Measurements from ENCODE around the gene ZIC5.

DNA sequence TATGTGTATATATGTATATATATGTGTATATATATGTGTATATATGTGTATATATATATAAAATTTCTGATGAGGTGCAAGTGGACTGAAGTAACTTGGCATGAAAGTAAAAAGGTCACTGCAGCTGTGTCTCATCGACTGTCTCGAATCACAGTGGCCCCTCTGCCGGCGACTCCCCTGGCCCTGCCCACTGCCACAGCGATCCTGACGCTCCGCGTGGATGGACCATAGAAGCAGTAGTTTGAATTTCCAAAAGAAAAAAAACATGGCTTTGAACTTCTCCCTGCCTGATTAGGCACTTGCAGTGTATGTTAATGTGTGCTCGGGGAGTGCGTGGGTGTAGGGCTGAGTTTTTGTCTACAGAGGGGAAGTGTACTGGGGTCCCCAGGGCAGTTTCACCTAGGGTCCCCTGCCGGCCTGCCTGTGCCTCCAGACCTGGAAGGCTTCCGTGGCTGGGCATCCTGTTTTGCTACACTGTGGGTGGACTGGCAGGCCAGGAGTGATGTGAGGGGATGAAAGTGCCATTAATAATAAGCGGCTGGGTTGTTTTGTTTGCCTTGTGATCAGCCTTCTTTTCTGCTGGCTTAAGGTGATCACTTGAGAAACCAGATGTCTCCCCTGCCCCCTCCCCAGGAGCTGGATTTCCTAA, 10.8 kb downstream of the ZIC5 start:
- no peak for TF ChIP-seq EZH2 (IDR thresholded peaks at IDR 0.05; ENCODE audit: borderline replicate concordance, insufficient read depth, low read length, poor library complexity, severe bottlenecking)
- TF ChIP-seq, protein P1, sequence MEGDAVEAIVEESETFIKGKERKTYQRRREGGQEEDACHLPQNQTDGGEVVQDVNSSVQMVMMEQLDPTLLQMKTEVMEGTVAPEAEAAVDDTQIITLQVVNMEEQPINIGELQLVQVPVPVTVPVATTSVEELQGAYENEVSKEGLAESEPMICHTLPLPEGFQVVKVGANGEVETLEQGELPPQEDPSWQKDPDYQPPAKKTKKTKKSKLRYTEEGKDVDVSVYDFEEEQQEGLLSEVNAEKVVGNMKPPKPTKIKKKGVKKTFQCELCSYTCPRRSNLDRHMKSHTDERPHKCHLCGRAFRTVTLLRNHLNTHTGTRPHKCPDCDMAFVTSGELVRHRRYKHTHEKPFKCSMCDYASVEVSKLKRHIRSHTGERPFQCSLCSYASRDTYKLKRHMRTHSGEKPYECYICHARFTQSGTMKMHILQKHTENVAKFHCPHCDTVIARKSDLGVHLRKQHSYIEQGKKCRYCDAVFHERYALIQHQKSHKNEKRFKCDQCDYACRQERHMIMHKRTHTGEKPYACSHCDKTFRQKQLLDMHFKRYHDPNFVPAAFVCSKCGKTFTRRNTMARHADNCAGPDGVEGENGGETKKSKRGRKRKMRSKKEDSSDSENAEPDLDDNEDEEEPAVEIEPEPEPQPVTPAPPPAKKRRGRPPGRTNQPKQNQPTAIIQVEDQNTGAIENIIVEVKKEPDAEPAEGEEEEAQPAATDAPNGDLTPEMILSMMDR (IDR thresholded peaks at IDR 0.05; ENCODE audit: poor library complexity, severe bottlenecking), result no peak
- TF ChIP-seq EP300 (conservative IDR thresholded peaks at IDR 0.05; ENCODE audit: poor library complexity, severe bottlenecking), result no peak
- no peak for TF ChIP-seq RAD21 (conservative IDR thresholded peaks at IDR 0.05)
- TF ChIP-seq, protein P2, sequence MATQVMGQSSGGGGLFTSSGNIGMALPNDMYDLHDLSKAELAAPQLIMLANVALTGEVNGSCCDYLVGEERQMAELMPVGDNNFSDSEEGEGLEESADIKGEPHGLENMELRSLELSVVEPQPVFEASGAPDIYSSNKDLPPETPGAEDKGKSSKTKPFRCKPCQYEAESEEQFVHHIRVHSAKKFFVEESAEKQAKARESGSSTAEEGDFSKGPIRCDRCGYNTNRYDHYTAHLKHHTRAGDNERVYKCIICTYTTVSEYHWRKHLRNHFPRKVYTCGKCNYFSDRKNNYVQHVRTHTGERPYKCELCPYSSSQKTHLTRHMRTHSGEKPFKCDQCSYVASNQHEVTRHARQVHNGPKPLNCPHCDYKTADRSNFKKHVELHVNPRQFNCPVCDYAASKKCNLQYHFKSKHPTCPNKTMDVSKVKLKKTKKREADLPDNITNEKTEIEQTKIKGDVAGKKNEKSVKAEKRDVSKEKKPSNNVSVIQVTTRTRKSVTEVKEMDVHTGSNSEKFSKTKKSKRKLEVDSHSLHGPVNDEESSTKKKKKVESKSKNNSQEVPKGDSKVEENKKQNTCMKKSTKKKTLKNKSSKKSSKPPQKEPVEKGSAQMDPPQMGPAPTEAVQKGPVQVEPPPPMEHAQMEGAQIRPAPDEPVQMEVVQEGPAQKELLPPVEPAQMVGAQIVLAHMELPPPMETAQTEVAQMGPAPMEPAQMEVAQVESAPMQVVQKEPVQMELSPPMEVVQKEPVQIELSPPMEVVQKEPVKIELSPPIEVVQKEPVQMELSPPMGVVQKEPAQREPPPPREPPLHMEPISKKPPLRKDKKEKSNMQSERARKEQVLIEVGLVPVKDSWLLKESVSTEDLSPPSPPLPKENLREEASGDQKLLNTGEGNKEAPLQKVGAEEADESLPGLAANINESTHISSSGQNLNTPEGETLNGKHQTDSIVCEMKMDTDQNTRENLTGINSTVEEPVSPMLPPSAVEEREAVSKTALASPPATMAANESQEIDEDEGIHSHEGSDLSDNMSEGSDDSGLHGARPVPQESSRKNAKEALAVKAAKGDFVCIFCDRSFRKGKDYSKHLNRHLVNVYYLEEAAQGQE (IDR thresholded peaks at IDR 0.05; ENCODE audit: borderline replicate concordance), result no peak
- no peak for TF ChIP-seq MXI1 (conservative IDR thresholded peaks at IDR 0.05; ENCODE audit: poor library complexity, severe bottlenecking)
- TF ChIP-seq SMC3 (conservative IDR thresholded peaks at IDR 0.05; ENCODE audit: poor library complexity), result no peak
- no peak for TF ChIP-seq POLR2AphosphoS5 (IDR thresholded peaks at IDR 0.05)

All from neural cell (in vitro differentiated cells).